Left ventricle myocardium inferior (tissue), 1 donor: ENCODE results near the gene LIPT2. TPM values are rescaled to one million over a fixed set of nuclear protein-coding genes. Genes with fewer than 3 reads are reported as not detected.

Source experiments
- DNase-seq: peaks from one replicate; pipeline ENCODE4 v3.0.0-alpha.2; 2020
- H3K27ac ChIP-seq: fragments of 200-600 bp; replicated peaks from 2 replicates; pipeline ENCODE4 v1.8.0; 2021
- H3K27me3 ChIP-seq: fragments of 200-600 bp; 2 replicates; pipeline ENCODE4 v1.8.0; 2021; ENCODE audit warnings: low read depth
- H3K36me3 ChIP-seq: fragments of 200-600 bp; 2 replicates; pipeline ENCODE4 v1.8.0; 2021
- H3K4me1 ChIP-seq: fragments of 200-600 bp; 2 replicates; pipeline ENCODE4 v1.8.0; 2021
- H3K4me3 ChIP-seq: fragments of 200-600 bp; 2 replicates; pipeline ENCODE4 v1.8.0; 2021; ENCODE audit warnings: mild to moderate bottlenecking, moderate library complexity
- H3K9me3 ChIP-seq: fragments of 200-600 bp; replicated peaks from 2 replicates; pipeline ENCODE4 v1.8.0; 2021
- CTCF ChIP-seq: fragments of 200-600 bp; IDR thresholded peaks from 2 replicates; pipeline ENCODE4 v1.8.0; 2021; ENCODE audit warnings: antibody characterized with exemption, mild to moderate bottlenecking, borderline replicate concordance
- intact Hi-C: fragments of 100-400 bp; cut with micrococcal nuclease; formaldehyde crosslinking; loops from one replicate; pipeline ENCODE4 v1.11.0; 2022
- total RNA-seq: library from RNA; stranded (reverse); fragmentation: NEBNext Ultra II Directional; extraction: Animal tissue kit (Norgen Biotek cat#: 25700); gene quantifications from one replicate; pipeline ENCODE4 v1.2.1, GENCODE V29; 2021
- donor health status: DM: no; HTN: yes; CAD: no; lungs with severe emphysema.

Gene LIPT2
- total RNA-seq, 1 donor from 2014 or later: 0.96 TPM

GRCh38 chr11:74487875-74488274 lies 5.6 kb downstream of the LIPT2 start:
- H3K27ac ChIP-seq: no peak overlapping the region
- no peak overlapping the region for H3K4me3 ChIP-seq
- H3K4me1 ChIP-seq: peaks cover 7% of the 10 kb centered on the region
- no peak for TF ChIP-seq CTCF
- no peaks in the 10 kb centered on the region for H3K36me3 ChIP-seq
- intact Hi-C loops: no loop called here
- H3K9me3 ChIP-seq: no peaks in the 10 kb centered on the region
- DNase-seq: no peak
- H3K27me3 ChIP-seq: no peaks in the 10 kb centered on the region

- intact Hi-C loops: no loop called here
- DNase-seq: no peak
Observed at GRCh38 chr11:74485868-74486267, 7.7 kb downstream of the LIPT2 start.

GRCh38 chr11:74480688-74481417 lies 12.7 kb downstream of the LIPT2 start:
- intact Hi-C loops: no loop called here

More at GRCh38 chr11:74485868-74486267, 7.7 kb downstream of the LIPT2 start:
- no peaks in the 10 kb centered on the region for H3K27me3 ChIP-seq
- no peak for TF ChIP-seq CTCF
- no peak overlapping the region for H3K27ac ChIP-seq
- H3K4me1 ChIP-seq: no peaks in the 10 kb centered on the region
- H3K36me3 ChIP-seq: no peaks in the 10 kb centered on the region
- no peaks in the 10 kb centered on the region for H3K9me3 ChIP-seq
- H3K4me3 ChIP-seq: no peak overlapping the region

GRCh38 chr11:74479732-74480123 lies 13.8 kb downstream of the LIPT2 start:
- H3K4me3 ChIP-seq: no peak overlapping the region
- no peak for TF ChIP-seq CTCF
- no peaks in the 10 kb centered on the region for H3K36me3 ChIP-seq
- intact Hi-C loops: no loop called here
- DNase-seq: no peak
- peaks cover under 1% of the 10 kb centered on the region for H3K4me1 ChIP-seq
- no peak overlapping the region for H3K27ac ChIP-seq
- peaks cover 12% of the 10 kb centered on the region for H3K27me3 ChIP-seq
- no peaks in the 10 kb centered on the region for H3K9me3 ChIP-seq

More at GRCh38 chr11:74480688-74481417, 12.7 kb downstream of the LIPT2 start:
- DNase-seq: no peak
- Histone ChIP-seq H3K9me3 (no peaks in the 10 kb centered on the region), H3K4me3 (no peak overlapping the region), H3K27me3 (peaks cover 12% of the 10 kb centered on the region), H3K27ac (no peak overlapping the region), H3K4me1 (no peaks in the 10 kb centered on the region), H3K36me3 (no peaks in the 10 kb centered on the region)
- no peak for TF ChIP-seq CTCF

GRCh38 chr11:74478877-74479731 lies 14.4 kb downstream of the LIPT2 start:
- TF ChIP-seq CTCF: no peak
- no peaks in the 10 kb centered on the region for H3K36me3 ChIP-seq
- H3K27me3 ChIP-seq: peaks cover 12% of the 10 kb centered on the region
- no peak overlapping the region for H3K27ac ChIP-seq
- intact Hi-C loops: no loop called here
- peaks cover 5% of the 10 kb centered on the region for H3K4me1 ChIP-seq
- no peak for DNase-seq
- H3K4me3 ChIP-seq: no peak overlapping the region
- no peaks in the 10 kb centered on the region for H3K9me3 ChIP-seq
